ENCODE measurements around the gene PSMD11.
"Not testable (repeated sequence)": the region's sequence is repeated elsewhere in the genome, so short reads cannot be mapped to it uniquely, and the experiment has no call there.

Gene PSMD11

DNA sequence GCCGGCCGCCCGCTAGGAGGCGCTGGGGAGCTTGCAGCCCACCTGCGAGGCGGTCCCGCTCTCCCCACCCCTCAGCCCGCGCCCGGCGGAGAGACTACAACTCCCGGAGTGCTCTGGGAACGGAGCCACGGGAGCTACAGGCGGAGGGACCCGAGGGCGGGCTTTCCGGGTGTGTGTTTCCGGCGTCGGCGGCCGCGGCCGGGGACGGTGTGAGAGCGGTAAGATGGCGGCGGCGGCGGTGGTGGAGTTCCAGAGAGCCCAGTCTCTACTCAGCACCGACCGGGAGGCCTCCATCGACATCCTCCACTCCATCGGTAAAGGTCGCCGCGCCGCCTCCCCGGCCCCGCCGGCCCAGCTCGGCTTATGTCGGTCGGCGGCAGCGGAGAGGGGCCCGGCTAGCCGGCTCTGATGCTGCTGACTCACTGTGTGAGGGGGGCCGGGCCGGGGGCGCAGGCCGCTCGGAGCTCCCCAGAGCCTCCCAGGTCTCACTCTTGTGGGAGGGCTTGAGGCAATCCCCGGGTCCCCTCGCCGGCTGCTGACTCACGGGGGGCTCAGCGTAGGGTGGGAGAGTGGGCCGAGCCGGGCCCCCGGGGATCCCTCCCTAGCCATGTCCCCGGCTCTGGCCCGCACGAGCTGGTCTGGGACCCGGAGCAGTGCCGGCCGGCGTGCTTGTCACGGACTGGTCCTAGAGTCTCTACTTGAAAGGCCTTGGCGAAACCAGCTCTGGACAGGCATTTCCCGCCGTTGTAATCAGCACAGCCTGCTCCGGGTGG lies at the start of gene PSMD11:
TSS of gene PSMD11 (plus strand) at position 210 of the 773 bp plus-strand sequence. CDS start at position 224, 14 bp downstream.
- peak; percentile 97 to 99 for DNase-seq (ENCODE audit: low read depth in 2 of 2)

DNA sequence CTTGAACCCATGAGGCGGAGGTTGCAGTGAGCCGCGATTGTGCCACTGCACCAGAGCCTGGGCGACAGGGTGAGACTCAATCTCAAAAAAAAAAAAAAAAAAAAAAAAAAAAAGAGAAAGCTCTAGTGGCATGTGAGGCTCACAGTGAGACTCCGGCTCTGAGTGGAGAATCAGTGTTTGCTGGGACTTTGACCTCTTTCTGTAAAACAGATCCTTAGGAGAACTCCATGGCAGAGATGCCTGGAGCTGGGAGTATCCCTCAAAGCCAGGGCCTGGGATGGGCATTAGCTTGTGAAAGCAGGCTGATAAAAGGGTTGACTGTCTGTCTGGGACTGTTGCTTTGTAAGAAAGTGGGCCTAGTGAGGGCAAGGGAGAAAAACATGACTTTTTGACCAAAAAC lies 48.0 kb upstream of the PSMD11 start:
- no peak for DNase-seq (ENCODE audit: low read depth in 2 of 2)

DNA sequence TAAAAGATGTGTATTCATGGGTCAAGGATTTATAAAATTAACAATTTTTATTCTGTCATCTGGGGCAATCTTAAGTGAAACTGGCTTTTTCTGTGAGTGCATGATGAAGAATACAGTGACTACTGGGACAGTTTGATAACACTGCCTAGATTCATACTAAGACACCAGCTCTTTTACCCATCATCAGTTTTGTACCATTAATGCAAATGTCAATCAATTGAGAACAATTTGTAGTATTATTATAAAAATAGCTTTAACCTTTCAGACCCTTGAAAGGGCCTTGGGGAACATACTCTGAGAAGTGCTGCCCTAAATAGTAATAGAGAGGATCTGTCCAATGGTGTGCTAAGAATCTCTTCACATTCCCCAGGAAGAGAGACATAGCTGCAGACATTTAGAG lies 45.4 kb upstream of the PSMD11 start:
- no peak for DNase-seq (ENCODE audit: low read depth in 2 of 2)

DNA sequence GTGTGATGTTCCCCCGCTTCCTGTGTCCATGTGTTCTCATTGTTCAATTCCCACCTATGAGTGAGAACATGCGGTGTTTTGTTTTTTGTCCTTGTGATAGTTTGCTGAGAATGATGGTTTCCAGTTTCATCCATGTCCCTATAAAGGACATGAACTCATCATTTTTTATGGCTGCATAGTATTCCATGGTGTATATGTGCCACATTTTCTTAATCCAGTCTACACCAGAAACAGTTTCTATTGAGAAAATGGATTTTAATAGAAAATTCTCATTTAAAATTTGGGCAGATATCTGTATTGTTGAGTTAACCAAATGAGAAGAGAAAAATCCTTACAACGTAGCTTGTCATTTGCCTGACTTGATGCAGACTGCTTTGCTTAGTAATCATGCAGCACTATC lies 34.2 kb upstream of the PSMD11 start:
- not testable (repeated sequence) for DNase-seq (ENCODE audit: low read depth in 2 of 2)

DNA sequence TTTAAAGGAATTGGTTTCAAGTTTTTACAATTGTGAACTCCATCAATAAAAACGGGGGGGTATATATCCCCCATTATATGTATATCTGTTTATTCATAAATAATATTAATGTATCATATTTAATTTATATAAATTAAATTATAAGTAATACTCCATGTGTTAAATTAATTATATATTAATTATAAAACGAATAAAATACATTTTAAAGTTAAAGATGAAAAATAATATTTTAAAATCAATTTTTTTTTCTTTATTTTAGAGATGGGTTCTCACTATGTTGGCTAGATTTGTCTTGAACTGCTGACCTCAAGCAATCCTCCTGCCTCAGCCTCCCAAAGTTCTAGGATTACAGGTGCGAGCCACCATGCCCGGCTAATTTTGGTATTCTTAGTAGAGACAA lies 17.4 kb upstream of the PSMD11 start:
- no peak for DNase-seq (ENCODE audit: low read depth in 2 of 2)

DNA sequence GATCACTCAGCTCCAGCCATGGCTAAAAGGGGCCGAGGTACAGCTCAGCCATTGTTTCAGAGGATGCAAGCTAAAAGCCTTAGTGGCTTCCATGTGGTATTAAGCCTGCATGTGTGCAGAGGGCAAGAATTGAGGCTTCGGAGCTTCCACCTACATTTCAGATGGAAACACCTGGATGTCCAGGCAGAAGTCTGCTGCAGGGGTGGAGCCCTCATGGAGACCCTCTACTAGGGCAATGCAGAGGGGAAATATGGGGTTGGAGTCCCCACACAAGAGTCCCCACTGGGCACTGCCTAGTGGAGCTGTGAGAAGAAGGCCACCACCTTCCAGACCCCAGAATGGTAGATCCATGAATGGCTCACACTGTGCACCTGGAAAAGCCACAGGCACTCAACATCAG lies 14.7 kb upstream of the PSMD11 start:
- DNase-seq (ENCODE audit: low read depth in 2 of 2), result no peak

DNA sequence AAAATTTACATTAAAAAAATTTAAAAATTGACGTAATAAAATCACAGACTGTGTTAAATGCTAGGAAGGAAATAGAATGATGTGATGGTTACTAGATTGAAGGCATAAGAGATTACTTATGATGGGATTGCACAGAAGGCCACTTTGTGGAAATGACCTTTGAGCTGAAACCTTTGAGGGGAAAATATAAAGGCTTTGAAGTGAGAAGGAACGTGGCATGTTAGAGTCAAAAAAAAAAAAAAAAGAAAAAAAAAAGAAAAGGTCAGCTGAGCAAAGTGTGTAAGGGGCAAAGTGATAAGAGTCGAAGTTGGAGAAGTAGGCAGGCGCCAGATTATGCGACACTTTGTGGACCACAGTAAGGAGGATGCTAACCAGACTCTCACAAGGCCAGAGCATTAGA lies 3.6 kb upstream of the PSMD11 start:
- DNase-seq (ENCODE audit: low read depth in 2 of 2), result no peak

DNA sequence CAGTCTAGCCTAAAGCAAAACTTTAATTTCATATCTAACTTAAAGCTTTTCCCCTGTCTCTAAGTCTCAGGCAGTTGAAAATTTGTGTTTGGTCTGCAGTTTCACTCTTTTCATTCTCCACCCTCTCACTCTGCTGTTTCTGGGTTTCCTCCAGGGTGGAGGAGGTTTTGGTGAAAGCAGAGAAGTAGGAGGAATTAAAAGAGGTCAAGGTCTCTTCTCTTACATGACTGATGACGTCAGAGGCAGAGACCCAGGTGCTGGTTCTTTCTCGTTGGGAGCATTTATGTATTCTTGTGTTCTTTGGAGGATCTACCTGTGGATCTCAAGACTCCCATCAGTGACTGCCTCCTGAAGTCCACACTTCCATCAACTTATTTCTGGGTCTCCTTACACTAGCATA lies 2.4 kb upstream of the PSMD11 start:
- no peak for DNase-seq (ENCODE audit: low read depth in 2 of 2)

DNA sequence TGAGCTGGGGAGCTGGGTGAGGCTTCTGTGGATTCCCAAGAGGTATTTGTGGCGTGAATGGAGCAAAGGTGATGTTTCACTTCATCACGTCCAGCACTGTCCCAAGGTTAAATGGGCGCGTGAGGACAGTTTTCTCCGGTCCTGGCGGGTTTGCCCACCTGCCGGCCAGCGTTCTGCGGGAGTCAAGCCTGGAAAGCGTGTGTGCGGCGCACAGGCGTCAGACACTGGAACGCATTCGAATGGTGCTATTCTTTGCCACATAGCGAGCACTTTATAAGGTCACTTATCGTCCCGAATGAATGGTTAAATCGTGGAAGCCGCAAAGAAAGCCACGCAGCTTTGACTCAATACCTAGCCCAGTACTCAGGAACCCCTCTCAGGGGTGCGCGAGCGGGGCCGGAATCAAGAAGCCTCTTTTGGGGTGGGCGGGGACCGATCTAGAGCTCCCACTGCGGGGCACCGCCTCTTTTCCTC lies 446 bp upstream of the PSMD11 start:
- no peak for DNase-seq (ENCODE audit: low read depth in 2 of 2)

DNA sequence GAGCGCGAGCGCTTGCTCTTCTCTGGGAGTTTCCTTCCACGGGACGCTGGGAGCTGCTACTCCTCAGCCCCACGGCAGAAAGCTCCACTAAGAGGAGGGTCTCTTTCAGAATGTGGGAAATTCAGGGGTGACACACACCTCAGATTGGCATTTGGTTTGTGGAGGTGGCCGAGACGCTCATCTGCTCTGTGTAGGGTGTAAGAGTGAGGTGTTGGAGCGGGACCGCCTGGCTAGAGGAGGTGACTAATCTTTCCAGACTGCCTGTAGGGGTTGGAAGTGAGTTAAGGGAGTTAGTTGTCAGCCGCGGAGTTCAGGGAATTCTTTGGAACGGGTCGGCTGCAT lies 735 bp downstream of the PSMD11 start:
- peak; percentile 15 to 46 for DNase-seq (ENCODE audit: low read depth in 2 of 2)

DNA sequence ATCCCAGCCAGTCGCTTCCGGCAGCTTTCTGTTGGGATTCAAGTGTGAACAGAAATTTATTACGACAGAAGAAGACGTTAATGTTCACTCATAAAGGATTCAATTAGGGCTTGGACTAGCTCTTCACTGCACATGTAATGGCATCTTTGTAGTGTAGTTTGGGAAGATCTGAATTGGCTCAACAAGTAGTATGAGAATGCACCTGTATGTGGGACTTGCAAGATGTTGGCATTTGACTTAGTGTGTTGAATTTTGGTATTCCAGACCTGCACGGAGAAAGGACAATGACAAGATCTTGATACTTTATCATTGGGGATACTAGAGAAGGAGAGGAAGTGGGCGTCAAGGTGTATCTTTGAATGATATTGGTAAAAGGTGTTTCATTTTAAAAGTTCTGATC lies 1.2 kb downstream of the PSMD11 start:
- no peak for DNase-seq (ENCODE audit: low read depth in 2 of 2)

DNA sequence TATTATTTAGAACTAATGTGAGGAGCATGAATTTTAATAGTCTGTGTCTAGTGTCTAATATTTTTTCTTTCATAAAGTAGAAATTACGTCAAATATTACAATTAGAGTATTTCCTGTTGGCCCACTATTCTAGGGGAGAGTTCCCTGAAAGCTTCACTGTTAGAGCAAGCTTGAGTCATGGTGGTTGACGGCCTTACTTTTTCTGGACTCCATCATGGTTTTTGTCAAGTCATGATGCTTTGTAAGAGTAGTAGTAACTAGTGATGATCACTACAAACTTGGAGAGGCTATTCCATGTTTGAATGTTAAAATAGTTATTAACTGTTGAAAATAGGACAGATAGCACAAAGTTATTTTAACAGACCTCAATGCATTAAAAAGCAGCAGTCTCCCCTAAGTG lies 1.7 kb downstream of the PSMD11 start:
- no peak for DNase-seq (ENCODE audit: low read depth in 2 of 2)

DNA sequence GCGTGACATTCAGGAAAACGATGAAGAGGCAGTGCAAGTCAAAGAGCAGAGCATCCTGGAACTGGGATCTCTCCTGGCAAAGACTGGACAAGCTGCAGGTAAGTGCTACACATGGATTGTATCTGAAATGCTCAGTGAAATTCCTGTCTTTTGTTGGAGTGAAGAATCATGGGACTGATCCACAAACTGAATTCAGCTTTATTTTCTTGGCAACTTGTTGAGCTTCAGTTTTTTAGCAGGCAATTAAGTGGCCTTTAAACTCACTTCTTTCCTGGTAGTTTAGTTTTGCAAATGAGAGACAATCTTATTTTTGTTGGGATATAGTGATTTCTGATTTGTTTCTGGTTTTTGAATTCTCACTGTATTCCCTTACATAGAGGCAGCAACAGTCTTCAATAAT lies 2.6 kb downstream of the PSMD11 start:
- DNase-seq (ENCODE audit: low read depth in 2 of 2), result no peak

DNA sequence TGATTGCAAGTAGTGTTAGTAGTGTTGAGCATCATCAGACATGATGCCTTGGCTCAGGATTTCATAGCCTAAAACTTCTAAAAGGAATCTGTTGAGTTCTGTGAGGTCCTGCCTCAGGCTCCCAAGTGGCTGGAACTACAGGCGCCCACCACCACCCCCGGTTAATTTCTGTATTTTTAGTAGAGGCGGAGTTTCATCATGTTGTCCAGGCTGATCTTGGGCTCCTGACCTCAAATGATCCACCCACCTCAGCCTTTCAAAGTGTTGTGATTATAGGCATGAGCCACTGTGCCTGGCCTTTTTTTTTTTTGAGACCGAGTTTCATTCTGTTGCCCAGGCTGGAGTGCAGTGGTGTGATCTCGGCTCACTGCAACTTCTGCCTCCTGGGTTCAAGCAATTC lies 5.7 kb downstream of the PSMD11 start:
- DNase-seq (ENCODE audit: low read depth in 2 of 2), result no peak

DNA sequence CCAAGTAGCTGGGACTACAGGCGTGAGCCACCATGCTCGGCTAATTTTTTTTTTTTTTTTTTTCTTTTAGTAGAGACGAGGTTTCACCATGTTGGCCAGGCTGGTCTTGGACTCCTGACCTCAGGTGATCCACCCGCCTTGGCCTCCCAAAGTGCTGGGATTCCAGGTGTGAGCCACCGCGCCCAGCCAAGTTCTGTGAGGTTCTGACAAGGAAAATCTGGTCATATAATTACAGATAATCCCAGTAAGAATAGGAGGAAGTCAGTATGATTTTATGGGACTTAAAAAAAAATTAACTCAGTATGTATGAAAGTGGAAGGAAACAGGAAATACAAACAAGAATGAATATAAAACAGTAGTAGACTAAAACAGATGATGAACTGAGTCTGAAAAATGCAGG lies 6.1 kb downstream of the PSMD11 start:
- DNase-seq (ENCODE audit: low read depth in 2 of 2), result not testable (repeated sequence)

DNA sequence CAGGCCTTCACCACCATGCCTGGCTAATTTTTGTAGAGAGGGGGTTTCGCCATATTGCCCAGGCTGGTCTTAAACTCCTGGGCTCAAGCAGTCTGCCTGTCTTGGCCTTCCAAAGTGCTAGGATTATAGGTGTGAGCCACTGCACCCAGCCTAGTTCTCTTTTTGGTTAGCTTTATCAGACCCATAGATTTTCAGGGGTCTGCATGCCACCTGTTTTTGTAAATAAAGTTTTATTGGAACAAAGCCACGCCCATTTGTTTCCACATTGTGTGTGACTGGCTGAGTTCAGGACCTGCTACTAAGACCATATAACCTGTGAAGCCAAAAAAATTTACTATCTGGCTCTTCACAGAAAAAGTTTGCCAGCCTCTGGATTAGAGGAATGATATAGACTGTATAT lies 7.6 kb downstream of the PSMD11 start:
- DNase-seq (ENCODE audit: low read depth in 2 of 2), result no peak

DNA sequence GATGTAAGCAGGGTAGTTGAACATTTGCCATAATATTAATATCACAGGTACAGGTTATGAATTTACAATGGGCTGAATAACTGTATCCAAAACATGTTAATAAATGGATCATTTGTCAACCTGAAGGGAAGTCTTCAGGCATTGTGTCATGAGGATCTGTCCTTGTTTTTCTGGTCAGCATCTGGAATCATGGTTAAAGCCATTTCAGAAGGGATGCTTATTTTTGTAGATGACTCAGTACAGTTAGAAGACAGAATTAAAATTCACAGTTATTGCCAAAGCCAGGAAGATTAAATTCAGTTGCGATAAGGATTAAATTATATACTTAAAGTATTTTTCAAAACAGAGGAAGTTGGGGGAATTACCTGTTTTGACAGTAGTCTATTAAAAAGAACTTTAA lies 8.0 kb downstream of the PSMD11 start:
- no peak for DNase-seq (ENCODE audit: low read depth in 2 of 2)

DNA sequence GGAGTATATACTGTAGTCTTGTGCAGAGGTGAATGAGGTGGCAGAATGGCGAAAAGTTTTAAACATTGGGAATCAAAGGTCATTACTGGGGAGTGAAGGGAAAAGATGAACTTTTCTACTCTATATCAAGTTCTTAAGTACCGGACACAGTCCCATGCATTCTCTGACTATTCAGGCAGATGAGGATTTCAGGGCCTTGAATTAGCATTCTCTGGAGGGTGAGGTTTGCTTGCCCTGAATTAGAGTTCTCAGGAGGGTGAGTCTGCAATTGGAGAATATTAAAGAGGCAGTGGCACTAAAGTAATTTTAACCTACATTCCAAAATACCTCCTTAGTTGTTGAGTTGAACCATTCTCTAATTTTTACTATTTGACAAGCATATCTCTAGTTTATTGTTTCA lies 9.1 kb downstream of the PSMD11 start:
- DNase-seq (ENCODE audit: low read depth in 2 of 2), result no peak

DNA sequence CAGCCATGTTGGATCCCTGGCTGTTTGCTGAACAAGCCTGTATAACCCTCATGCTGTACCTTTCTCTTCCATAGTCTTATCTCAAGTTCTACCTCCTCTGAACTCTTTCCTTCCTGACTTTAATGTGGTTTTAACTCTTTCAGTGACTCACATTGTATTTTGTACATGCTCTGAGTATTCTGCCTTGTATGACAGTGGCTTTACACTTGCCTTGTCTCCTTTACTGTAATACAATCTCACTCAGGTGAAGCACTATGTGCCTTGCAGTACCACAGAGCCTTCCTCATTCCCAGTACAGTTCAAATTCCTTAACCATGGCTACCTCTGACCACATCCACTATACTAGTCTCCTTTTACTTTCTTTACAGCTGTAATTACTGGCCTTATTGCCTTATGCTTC lies 14.1 kb downstream of the PSMD11 start:
- DNase-seq (ENCODE audit: low read depth in 2 of 2), result no peak

DNA sequence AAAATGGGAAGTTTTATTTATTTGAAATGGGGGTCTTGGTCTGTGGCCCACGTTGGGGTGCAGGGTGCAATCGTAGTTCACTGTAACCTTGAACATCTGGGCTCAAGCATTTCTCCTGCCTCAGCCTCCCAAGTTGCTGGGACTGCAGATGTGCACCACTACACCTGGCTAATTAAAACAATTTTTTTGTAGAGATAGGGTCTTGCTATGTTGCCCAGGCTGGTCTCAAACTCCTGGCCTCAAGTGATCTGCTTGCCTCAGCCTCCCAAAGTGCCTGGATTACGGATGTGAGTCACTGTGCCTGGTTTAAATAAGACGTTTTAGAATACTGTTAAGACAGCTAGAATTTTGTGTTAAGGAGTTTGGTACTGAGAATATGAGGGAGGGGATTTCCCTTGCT lies 15.7 kb downstream of the PSMD11 start:
- no peak for DNase-seq (ENCODE audit: low read depth in 2 of 2)

DNA sequence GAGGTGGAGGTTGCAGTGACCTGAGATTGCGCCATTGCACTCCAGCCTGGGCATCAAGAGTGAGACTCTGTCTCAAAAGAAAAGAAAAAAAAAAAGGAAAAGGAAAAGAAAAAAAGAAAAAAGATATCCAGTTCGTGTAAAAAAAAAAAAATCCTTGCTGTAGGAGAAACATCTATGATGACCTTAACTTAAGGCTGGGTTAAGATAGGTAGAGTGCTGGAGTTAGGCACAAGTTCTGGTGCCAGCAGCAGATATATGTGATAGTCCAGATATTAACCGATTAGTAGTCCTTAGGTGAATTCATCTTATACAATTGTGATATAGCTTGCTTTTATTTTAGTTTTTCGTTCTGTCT lies 17.2 kb downstream of the PSMD11 start:
- DNase-seq (ENCODE audit: low read depth in 2 of 2), result no peak

DNA sequence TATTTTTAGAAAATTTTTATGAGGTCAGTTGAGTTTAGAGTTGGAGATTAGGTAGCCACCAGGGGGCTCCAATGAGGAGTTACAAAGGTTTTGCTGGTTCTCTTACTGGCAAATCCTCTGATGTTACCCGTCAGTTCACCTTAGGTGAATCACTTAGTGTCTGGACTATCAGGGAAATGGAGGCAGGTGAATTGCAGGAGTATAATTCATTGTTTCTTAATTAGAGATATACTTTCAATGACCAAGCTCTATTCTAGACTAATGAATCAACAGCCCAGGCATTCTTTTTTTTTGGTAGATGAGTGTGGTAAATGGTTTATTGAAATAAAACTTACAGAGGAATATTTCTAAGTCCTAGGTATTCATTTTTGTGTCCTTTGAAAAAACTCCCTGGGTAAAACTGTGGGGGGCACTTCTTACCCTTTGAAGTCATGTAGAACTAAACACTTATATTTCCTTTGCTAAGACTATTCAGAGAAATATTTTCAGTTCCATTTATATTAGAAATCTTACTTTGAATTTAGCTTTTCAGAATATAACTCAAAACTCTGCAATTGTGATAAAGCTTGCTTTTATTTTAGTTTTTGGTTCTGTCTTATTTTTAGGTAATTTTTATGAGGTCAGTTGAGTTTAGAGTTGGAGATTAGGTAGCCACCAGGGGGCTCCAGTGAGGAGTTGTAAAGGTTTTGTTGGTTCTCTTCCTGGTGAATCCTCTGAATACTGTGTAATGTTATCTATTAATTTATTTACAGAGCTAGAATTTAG lies 17.7 kb downstream of the PSMD11 start:
- peak; percentile 39 for DNase-seq (ENCODE audit: low read depth in 2 of 2)

DNA sequence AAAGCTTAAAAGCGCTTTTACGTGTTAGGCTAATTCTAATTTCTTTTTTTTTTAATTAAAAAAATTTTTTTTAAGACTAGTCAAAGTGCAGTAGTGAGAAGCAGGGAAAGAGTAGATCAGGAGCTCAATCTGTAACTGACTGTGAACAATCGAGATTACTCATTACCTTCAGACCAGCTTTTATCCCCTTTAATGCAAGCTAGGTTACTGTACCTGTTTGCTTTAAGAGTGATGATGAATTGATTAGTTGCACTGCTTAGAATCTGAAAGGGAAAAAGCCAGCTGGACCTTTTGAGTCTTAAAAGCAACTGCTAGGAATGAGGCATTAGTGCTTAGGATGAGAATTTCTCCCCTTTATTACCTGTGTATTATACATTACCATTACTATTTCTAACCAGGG lies 19.0 kb downstream of the PSMD11 start:
- no peak for DNase-seq (ENCODE audit: low read depth in 2 of 2)

DNA sequence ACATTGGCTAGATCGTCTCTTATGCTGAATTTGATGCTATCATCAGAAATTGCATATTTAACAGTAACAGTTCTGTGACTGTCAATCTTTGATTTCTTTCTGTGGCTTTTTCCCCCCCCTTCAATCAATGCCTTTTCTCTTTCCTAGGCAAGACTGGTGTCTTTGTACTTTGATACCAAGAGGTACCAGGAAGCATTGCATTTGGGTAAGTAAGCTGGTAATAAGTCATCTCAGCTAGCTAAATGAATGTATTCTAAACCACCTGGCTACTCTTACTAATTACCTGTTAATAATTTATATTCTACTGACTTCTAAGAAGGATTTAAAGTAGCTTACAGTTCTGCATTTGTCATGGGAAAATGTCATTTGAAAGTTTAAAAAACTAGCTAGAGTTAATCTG lies 20.1 kb downstream of the PSMD11 start:
- DNase-seq (ENCODE audit: low read depth in 2 of 2), result no peak

All from stimulated activated CD8-positive, alpha-beta memory T cell treated with anti-CD3 and anti-CD28 coated beads, Interleukin-7, amount 100 ng/mL, for 4 hours (primary cell).